DND-41 (cell line): ENCODE measurements around the gene JMJD1C.

Source experiments
- ATAC-seq: fragments of 200-7000 bp; cut with Tn5 transposase; 3 replicates; pipeline ENCODE4 v1.9.1; 2021; ENCODE audit warnings: low read depth; ENCODE audit not compliant: insufficient read depth
- DNase-seq: peaks from one replicate; pipeline ENCODE4 v3.0.0-alpha.2; 2020
- H2AFZ ChIP-seq: 2 replicates; pipeline ENCODE4 v1.6.0; 2012; ENCODE audit warnings: low read depth, low read length
- H3K27ac ChIP-seq: 2 replicates; pipeline ENCODE4 v1.5.1; 2012; ENCODE audit warnings: low read length, inconsistent platforms
- H3K27me3 ChIP-seq: fragments of 200-600 bp; sonication (generic); 2 replicates; pipeline ENCODE4 v1.6.0; 2012; ENCODE audit warnings: low read length, mild to moderate bottlenecking, inconsistent platforms; ENCODE audit not compliant: insufficient read depth, poor library complexity
- H3K36me3 ChIP-seq: 2 replicates; pipeline ENCODE4 v1.5.1; 2012; ENCODE audit warnings: low read length, inconsistent platforms; ENCODE audit not compliant: insufficient read depth
- H3K4me1 ChIP-seq: 2 replicates; pipeline ENCODE4 v1.5.1; 2012; ENCODE audit warnings: mild to moderate bottlenecking, low read length; ENCODE audit not compliant: insufficient read depth
- H3K4me2 ChIP-seq: 2 replicates; pipeline ENCODE4 v1.6.0; 2012; ENCODE audit warnings: mild to moderate bottlenecking, moderate library complexity, low read length, inconsistent platforms; ENCODE audit not compliant: insufficient read depth
- H3K4me3 ChIP-seq, 2 experiments: fragments of 200-600 bp in 1 of 2; shearing (Covaris generic) in 1 of 2; 2 replicates each; pipeline ENCODE4 v1.5.1; 2012 to 2016; ENCODE audit warnings: inconsistent platforms in 2 of 2, low read length in 2 of 2, mild to moderate bottlenecking in 2 of 2, low read depth in 1 of 2, moderate library complexity in 1 of 2
- H3K79me2 ChIP-seq: 2 replicates; pipeline ENCODE4 v1.6.0; 2012; ENCODE audit warnings: low read length, inconsistent platforms; ENCODE audit not compliant: insufficient read depth
- H3K9ac ChIP-seq: 2 replicates; pipeline ENCODE4 v1.6.0; 2012; ENCODE audit warnings: low read depth, mild to moderate bottlenecking, inconsistent platforms, low read length, moderate library complexity
- H3K9me3 ChIP-seq: 2 replicates; pipeline ENCODE4 v1.5.1; 2012; ENCODE audit warnings: low read length, moderate library complexity, mild to moderate bottlenecking, inconsistent platforms; ENCODE audit not compliant: insufficient read depth, severe bottlenecking
- H4K20me1 ChIP-seq: 2 replicates; pipeline ENCODE4 v1.6.0; 2012; ENCODE audit warnings: low read length; ENCODE audit not compliant: insufficient read depth
- CTCF ChIP-seq: IDR thresholded peaks from 2 replicates; pipeline ENCODE4 v1.5.1; 2012; ENCODE audit warnings: borderline replicate concordance, low read length, moderate library complexity, mild to moderate bottlenecking; ENCODE audit not compliant: poor library complexity, severe bottlenecking; ENCODE audit errors: extremely low read depth
- EZH2 ChIP-seq: IDR thresholded peaks from 3 replicates; pipeline ENCODE4 v1.6.1; 2012; ENCODE audit warnings: borderline replicate concordance, low read depth, mild to moderate bottlenecking, moderate library complexity, low read length, inconsistent platforms; ENCODE audit not compliant: severe bottlenecking

JMJD1C gene

GRCh38 chr10:63123727-63124362 is 341.9 kb downstream of the JMJD1C start:
- TF ChIP-seq CTCF (no peak), EZH2 (no peak)
- Histone ChIP-seq H3K4me2 (no peak overlapping the region), H3K4me3 (no peak overlapping the region), H2AFZ (no peak overlapping the region), H3K9ac (no peak overlapping the region), H4K20me1 (no peaks in the 10 kb centered on the region), H3K36me3 (no peaks in the 10 kb centered on the region), H3K27me3 (no peaks in the 10 kb centered on the region), H3K79me2 (no peaks in the 10 kb centered on the region), H3K4me1 (no peaks in the 10 kb centered on the region), H3K9me3 (no peaks in the 10 kb centered on the region), H3K27ac (no peak overlapping the region)
- DNase-seq (no peak), ATAC-seq (no peak)

- TF ChIP-seq CTCF = no peak
- TF ChIP-seq EZH2 = no peak
- Histone ChIP-seq H3K9me3 (no peaks in the 10 kb centered on the region), H3K27ac (no peak overlapping the region), H3K4me3 (no peak overlapping the region), H3K4me1 (no peaks in the 10 kb centered on the region), H2AFZ (no peak overlapping the region), H3K36me3 (no peaks in the 10 kb centered on the region), H3K27me3 (no peaks in the 10 kb centered on the region), H3K4me2 (no peak overlapping the region), H3K79me2 (no peaks in the 10 kb centered on the region), H3K9ac (no peak overlapping the region), H4K20me1 (no peaks in the 10 kb centered on the region)
- DNase-seq (no peak), ATAC-seq (no peak)
These were observed 345.2 kb downstream of the JMJD1C start for GRCh38 chr10:63120554-63120953.

GRCh38 chr10:63119041-63119440 is 346.7 kb downstream of the JMJD1C start:
- Histone ChIP-seq H3K4me3 (no peak overlapping the region), H3K9ac (no peak overlapping the region), H3K27me3 (no peaks in the 10 kb centered on the region), H3K27ac (no peak overlapping the region), H4K20me1 (no peaks in the 10 kb centered on the region), H2AFZ (no peak overlapping the region), H3K4me1 (no peaks in the 10 kb centered on the region), H3K36me3 (no peaks in the 10 kb centered on the region), H3K9me3 (no peaks in the 10 kb centered on the region), H3K79me2 (no peaks in the 10 kb centered on the region), H3K4me2 (no peak overlapping the region)
- no peak for ATAC-seq
- no peak for TF ChIP-seq EZH2
- TF ChIP-seq CTCF = no peak
- DNase-seq = no peak
